GM12874 (cell line): ENCODE results near the gene GPR139.

Experiments
- TF ChIP-seq, protein P1 (sequence below): IDR thresholded peaks from 2 replicates; pipeline ENCODE4 v1.5.1; 2011; ENCODE audit warnings: low read depth, mild to moderate bottlenecking, control low read depth, low read length, moderate library complexity; ENCODE audit not compliant: insufficient read depth

The GPR139 gene

DNA sequence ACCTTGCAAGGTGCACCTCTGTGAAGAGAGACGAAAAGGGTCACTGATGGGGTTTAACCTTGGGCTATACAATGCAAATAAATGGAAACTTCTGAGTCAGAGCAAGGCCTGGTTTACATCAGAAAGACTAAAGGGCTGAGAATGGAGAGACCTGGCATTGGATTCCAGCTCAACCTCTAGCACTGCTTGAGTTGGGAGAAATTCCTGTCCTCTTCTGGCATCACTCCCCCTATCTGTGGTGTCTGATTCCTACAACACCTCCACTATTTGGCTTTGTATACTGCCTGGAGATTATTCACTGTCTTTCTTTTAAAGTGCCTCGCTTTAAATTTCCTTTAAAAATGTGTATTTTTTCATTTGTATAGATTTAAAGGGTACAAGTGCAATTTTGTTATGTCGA is 68.8 kb downstream of the GPR139 start:
- TF ChIP-seq, protein P1, sequence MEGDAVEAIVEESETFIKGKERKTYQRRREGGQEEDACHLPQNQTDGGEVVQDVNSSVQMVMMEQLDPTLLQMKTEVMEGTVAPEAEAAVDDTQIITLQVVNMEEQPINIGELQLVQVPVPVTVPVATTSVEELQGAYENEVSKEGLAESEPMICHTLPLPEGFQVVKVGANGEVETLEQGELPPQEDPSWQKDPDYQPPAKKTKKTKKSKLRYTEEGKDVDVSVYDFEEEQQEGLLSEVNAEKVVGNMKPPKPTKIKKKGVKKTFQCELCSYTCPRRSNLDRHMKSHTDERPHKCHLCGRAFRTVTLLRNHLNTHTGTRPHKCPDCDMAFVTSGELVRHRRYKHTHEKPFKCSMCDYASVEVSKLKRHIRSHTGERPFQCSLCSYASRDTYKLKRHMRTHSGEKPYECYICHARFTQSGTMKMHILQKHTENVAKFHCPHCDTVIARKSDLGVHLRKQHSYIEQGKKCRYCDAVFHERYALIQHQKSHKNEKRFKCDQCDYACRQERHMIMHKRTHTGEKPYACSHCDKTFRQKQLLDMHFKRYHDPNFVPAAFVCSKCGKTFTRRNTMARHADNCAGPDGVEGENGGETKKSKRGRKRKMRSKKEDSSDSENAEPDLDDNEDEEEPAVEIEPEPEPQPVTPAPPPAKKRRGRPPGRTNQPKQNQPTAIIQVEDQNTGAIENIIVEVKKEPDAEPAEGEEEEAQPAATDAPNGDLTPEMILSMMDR, result no peak

- TF ChIP-seq, protein P1, result no peak
Measured at GRCh38 chr16:20002936-20003335, 70.8 kb downstream of the GPR139 start.

DNA sequence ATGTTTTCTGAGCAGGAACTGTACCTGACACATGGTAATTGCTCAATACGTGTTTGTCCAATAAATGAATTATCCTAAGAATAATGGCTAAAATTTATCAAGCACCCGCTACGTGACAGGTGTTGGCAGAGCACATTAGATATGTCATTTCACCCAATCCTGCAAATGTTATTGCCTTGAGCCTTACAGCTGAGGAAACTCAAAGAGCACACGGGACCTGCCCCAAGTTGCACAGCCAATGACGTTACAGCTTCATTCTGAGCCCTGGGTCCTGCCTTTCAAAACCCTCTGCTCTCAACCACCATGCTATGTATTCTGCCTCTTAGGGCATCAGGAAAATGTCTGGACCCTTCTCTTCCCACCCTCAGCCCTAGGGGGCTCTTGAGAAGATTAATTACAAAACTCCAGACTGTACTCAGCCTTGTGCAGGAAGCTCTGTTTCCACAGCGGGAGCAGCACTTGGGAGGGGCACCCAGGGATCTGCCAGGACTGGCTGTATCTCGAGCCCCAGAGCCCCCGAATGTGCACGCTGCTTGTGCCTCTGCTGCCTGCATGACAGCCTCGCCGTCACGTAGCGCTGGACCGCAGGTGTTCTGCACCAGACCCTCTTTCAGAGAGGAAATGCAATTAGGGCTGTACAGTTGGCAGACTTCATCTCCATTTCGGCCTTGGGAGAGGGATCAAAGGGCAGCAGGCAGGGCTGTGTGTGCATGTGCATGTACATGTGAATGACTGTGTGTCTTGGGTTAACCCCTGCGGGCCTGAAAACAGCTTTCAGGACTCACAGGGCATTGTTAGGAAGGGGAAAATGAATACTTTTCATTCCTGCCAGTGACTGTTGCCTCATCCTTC is 71.6 kb downstream of the GPR139 start:
- TF ChIP-seq, protein P1, result no peak

GRCh38 chr16:19997734-19998133 is 76.0 kb downstream of the GPR139 start:
- TF ChIP-seq, protein P1, result no peak

DNA sequence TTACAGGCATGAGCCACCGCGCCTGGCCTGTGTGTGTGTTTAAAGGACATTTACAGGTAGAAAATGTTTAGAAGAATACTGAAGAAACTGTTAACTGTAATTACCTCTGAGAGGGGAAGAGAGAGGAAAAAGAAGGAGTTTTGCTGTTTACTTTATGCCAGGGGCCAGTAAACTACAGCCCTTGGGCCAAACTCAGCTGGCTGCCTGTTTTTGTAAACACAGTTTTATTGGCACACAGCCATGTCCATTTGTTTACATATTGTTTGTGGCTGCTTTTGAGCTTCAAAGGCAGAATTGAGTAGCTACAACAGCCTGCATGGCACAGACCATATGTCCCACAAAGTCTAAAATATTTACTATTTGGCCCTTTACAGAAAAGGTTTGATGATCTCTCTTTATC is 76.4 kb downstream of the GPR139 start:
- TF ChIP-seq, protein P1, result no peak

- TF ChIP-seq, protein P1, result no peak
Measured at GRCh38 chr16:19994466-19995170, 79.1 kb downstream of the GPR139 start.

DNA sequence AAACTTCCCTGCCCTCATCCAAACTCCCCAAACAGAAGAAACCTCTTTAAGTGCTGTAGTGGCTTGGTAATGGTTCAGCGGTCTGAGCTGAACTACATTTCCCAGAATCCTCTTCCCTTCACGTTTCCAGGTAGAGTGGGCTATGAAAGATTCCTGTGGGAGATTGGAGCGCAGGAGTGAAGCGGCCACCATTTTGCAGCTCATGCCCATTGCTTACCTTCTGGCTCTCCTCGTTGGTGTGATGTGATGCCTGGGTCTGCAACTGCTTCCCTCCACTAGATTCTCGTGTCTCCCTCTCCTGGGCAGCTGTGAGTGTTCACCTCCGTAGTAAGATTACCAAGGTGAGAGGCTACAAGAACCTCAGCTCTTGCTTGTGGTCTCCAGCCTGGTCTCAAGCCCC is 82.1 kb downstream of the GPR139 start:
- TF ChIP-seq, protein P1, result no peak
